Measurements from ENCODE around the gene PDAP1. TPM values are rescaled to one million over a fixed set of nuclear protein-coding genes. Genes with fewer than 3 reads are reported as not detected.

The PDAP1 gene
- total and polyA plus RNA-seq, 8 donors, result 27.8 to 84.6 (median 39.8) TPM

DNA sequence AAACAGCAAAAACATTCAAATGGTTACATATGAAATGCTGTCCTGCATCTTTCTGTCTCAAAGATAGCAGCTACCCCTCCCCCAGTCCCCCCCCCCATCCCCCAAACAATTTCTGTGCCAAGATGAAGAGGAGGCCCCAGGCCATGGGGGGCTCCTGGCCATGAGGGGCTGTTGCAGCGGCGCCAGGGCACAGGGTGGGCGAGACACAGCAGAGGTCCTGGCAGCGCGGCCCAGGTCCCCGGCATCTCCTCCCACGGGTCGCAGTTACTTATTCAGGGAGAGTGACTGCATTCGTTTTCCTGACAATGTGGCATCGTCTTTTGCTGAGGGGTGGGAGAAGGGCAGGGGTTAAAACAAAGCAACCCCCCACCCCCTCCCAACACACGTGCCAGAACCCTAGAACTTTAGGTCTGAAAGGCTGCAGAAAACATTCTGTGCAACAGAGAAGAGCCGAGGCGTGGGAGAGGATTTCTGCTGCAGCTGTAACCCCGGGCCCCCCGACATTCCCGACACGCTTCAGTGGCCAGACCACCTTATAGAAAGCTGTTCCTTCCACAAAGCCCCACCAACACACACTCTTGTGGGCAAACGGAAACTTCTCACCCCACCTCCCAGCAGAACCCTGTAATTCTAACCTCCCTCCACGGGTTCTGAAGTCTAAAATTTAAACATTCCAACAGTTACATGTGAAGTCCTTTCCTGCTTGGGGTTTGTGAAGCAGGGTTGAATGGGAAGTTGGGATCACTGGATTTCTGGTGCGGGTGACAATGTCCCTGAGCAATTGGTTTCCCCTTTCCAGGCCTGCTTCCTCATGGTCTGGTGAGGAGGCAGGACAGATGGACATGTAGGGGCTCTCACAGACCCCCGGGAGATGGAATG lies 11.7 kb downstream of the PDAP1 start:
- H3K27ac ChIP-seq, result no peak overlapping the region
- DNase-seq, result no peak
- no peaks in the 10 kb centered on the region for H3K9me3 ChIP-seq
- H3K27me3 ChIP-seq, result no peaks in the 10 kb centered on the region
- no peak for ATAC-seq
- peaks cover 0 to 6% (median 4%) of the 10 kb centered on the region in 3 donors for H3K4me1 ChIP-seq
- WGBS, 2 donors, result 85 to 88% methylated on average over 21 of the region's 21 CpGs
- H3K4me3 ChIP-seq, result no peak overlapping the region
- H3K36me3 ChIP-seq, result peaks cover 0 to 39% (median 0%) of the 10 kb centered on the region in 3 donors
- intact Hi-C loops (cut with DNase I), result no loop called here
- TF ChIP-seq, protein P1, sequence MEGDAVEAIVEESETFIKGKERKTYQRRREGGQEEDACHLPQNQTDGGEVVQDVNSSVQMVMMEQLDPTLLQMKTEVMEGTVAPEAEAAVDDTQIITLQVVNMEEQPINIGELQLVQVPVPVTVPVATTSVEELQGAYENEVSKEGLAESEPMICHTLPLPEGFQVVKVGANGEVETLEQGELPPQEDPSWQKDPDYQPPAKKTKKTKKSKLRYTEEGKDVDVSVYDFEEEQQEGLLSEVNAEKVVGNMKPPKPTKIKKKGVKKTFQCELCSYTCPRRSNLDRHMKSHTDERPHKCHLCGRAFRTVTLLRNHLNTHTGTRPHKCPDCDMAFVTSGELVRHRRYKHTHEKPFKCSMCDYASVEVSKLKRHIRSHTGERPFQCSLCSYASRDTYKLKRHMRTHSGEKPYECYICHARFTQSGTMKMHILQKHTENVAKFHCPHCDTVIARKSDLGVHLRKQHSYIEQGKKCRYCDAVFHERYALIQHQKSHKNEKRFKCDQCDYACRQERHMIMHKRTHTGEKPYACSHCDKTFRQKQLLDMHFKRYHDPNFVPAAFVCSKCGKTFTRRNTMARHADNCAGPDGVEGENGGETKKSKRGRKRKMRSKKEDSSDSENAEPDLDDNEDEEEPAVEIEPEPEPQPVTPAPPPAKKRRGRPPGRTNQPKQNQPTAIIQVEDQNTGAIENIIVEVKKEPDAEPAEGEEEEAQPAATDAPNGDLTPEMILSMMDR (IDR thresholded peaks at IDR 0.05), result no peak
- FAIRE-seq, result no peak

DNA sequence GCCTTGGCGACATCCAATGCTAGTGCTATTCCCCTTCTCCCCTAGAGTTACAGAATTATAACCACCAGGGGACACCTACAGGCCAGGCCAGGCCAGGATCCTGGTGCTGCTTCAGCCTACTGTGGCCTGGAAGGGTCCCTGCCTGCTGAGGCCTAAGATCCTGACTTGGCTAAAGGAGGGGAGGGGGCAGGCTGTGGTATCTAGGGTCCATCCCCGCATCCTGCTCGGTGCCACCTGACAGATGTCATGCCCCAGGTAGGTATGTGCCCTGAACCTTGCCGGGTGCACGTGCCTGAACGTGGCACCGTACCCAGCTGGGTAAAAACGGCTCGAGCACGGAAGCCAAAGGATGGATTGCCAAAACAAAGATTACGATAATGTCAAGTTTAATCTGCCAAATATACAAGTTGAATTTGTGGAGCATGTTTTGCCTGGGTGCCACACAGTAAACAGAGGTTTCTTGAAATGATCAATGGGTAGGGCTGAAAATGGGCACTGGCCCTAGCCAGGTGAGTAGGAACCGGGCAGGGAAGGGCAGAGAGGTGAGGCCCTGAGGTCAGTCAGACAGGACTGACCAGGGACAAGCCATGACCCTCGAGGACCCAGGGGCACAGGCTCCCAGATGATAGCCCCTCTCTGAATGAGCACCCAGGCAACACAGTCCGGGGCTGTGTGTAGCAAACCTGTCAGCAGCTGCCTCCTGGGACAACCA lies 12.6 kb downstream of the PDAP1 start:
- DNase-seq, result no peak
- intact Hi-C loops (cut with DNase I), result no loop called here

DNA sequence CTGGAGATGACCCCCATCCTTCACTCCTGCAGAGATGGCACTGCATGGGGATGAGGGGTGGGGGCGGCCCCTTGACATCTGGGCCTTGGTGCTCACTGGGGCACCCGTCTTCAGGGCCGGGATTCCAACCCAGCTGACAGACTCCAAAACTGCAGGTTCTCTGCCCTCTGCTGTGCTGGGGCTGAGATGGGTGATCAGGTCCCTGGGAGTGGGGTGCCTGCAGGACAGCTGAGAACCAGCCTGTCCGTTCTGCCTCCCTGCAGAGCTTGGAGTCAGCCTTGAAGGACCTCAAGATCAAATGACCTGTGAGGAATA lies 14.3 kb downstream of the PDAP1 start:
- no peak for DNase-seq
- H3K9me3 ChIP-seq, result no peaks in the 10 kb centered on the region
- TF ChIP-seq, protein P1 (IDR thresholded peaks at IDR 0.05), result no peak
- FAIRE-seq, result no peak
- no peak overlapping the region for H3K4me3 ChIP-seq
- H3K36me3 ChIP-seq, result peaks cover 0 to 15% (median 5%) of the 10 kb centered on the region in 3 donors
- no peak overlapping the region for H3K27ac ChIP-seq
- WGBS, 2 donors, result 89 to 95% methylated on average over 4 of the region's 4 CpGs
- peaks cover 0 to 6% (median 4%) of the 10 kb centered on the region in 3 donors for H3K4me1 ChIP-seq
- ATAC-seq, result no peak
- intact Hi-C loops (cut with DNase I), result no loop called here
- H3K27me3 ChIP-seq, result no peaks in the 10 kb centered on the region

More for the DNA sequence above, 12.6 kb downstream of the PDAP1 start:
- ATAC-seq, result no peak
- peaks cover 0 to 6% (median 4%) of the 10 kb centered on the region in 3 donors for H3K4me1 ChIP-seq
- H3K4me3 ChIP-seq, result no peak overlapping the region
- H3K27ac ChIP-seq, result no peak overlapping the region
- 51 to 52% methylated on average over 14 of the region's 14 CpGs for WGBS, 2 donors
- TF ChIP-seq, protein P1 (IDR thresholded peaks at IDR 0.05), result no peak
- FAIRE-seq, result no peak
- H3K9me3 ChIP-seq, result no peaks in the 10 kb centered on the region
- H3K36me3 ChIP-seq, result peaks cover 0 to 31% (median 0%) of the 10 kb centered on the region in 3 donors
- H3K27me3 ChIP-seq, result no peaks in the 10 kb centered on the region

DNA sequence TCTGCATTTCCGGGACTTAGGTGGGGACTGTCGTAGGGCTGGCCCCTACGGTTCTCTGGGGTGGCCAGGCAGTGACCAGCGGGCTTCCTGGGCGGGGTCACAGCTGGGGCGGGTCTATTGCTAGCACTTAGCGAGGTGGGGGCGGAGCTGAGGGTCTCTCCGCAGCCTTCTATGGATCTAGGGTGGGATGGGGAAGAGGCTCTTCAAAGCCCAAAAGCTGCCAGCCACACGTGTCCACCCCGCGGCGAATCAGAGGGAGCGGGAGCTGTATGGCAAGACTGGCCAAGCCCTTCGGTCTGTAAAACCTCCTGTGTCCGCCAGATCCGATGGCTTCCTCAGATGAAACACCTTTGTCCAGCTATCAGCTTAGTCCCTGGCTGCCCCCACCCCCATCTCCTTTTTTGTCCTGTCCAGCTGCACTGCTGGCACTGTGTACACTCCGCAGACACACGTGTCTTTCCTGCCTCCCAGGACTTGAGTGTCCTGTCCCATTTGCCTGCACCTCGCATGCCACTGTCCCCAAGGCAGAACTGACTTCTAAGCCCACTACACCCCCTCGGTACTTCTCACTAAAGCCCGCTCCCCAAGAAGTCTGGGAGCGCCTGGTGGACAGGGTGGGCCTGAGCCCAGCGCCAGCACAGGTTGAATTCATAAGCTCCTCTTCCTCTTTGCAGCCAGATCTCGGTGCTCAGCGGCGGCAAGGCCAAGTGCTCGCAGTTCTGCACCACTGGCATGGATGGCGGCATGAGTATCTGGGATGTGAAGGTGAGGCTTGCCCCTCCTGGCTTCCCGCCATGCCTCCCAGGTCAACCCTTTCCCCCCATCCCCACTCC lies 14.8 kb downstream of the PDAP1 start:
- Histone ChIP-seq H3K36me3 (peaks cover 0 to 14% (median 5%) of the 10 kb centered on the region in 3 donors), H3K27ac (peak overlapping the region; percentile 58 to 69 (median 63)), H3K4me1 (peaks cover 0 to 6% (median 4%) of the 10 kb centered on the region in 3 donors), H3K4me3 (peak overlapping the region; percentile 31 to 72 (median 52)), H3K9me3 (no peaks in the 10 kb centered on the region), H3K27me3 (no peaks in the 10 kb centered on the region)
- TF ChIP-seq, protein P1 (IDR thresholded peaks at IDR 0.05), result no peak
- DNase-seq (peak in 4 of 6 donors; percentile 68 to 86 (median 77)), ATAC-seq (peak; percentile 51 to 70 (median 68)), FAIRE-seq (no peak)
- intact Hi-C loops (cut with DNase I), result no loop called here
- WGBS, 2 donors, result 23 to 27% methylated on average over 30 of the region's 30 CpGs

All from pancreas (tissue), 10 donors.